ENCODE results near the gene SINHCAF.

SINHCAF gene

DNA sequence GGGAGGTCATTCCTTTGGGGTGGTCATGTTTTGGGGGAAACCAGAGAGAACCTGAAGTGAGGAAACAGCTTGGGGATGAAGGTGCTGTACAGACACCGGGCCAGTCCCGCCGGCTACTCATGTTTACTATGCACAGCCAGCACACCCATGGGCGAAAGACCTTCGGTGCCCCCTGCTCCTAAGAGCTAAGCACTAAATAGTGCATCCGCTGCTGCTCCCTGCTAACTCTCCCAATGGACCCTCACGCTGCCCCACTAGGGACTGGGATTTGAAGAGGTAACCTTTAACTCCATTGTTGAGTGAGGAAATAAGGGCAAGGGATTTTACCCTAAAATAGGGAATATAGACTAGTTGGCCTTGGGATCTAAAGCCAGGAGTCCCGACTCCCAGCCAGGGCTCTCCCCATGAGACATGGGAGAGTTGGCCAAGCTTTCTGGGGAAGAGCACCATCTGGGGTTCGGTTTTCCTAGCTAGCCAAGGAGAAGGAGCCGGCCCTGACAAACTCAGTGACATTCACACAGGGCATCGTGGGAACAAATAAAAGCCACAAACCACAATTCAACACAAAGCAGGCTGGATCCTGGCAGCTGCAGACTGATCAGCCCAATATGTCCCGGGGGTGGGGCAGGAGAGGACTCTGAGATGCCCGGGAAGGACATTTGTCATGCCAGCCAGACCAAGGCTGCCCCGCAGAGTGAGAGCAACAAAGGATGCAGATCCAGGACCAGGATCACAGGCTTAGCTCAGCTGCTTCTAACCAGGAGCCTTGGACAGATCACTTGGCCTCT, 91.7 kb downstream of the SINHCAF start:
- no peaks in the 10 kb centered on the region for H4K20me1 ChIP-seq (ENCODE audit: insufficient read depth, low read length)
- H3K4me1 ChIP-seq (ENCODE audit: insufficient read depth, low read length, severe bottlenecking): no peaks in the 10 kb centered on the region
- no peaks in the 10 kb centered on the region for H3K9me2 ChIP-seq (ENCODE audit: low read depth, low read length)
- TF ChIP-seq EZH2 (IDR thresholded peaks at IDR 0.05; ENCODE audit: borderline replicate concordance, low read length): no peak
- TF ChIP-seq, protein P1, sequence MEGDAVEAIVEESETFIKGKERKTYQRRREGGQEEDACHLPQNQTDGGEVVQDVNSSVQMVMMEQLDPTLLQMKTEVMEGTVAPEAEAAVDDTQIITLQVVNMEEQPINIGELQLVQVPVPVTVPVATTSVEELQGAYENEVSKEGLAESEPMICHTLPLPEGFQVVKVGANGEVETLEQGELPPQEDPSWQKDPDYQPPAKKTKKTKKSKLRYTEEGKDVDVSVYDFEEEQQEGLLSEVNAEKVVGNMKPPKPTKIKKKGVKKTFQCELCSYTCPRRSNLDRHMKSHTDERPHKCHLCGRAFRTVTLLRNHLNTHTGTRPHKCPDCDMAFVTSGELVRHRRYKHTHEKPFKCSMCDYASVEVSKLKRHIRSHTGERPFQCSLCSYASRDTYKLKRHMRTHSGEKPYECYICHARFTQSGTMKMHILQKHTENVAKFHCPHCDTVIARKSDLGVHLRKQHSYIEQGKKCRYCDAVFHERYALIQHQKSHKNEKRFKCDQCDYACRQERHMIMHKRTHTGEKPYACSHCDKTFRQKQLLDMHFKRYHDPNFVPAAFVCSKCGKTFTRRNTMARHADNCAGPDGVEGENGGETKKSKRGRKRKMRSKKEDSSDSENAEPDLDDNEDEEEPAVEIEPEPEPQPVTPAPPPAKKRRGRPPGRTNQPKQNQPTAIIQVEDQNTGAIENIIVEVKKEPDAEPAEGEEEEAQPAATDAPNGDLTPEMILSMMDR (IDR thresholded peaks at IDR 0.05; ENCODE audit: low read length): no peak
- H3K4me2 ChIP-seq (ENCODE audit: low read length): no peak overlapping the region
- H2AFZ ChIP-seq (ENCODE audit: low read length): no peak overlapping the region
- no peaks in the 10 kb centered on the region for H3K9me3 ChIP-seq (ENCODE audit: low read length)
- H3K27ac ChIP-seq (ENCODE audit: low read depth, low read length, poor library complexity, severe bottlenecking): no peak overlapping the region
- H3K79me2 ChIP-seq (ENCODE audit: insufficient read depth, low read length): no peaks in the 10 kb centered on the region
- H3F3A ChIP-seq (ENCODE audit: insufficient read depth, low read length): no peaks in the 10 kb centered on the region
- no peaks in the 10 kb centered on the region for H3K36me3 ChIP-seq (ENCODE audit: insufficient read depth, low read length)
- no peak overlapping the region for H3K9ac ChIP-seq (ENCODE audit: low read length)
- H3K27me3 ChIP-seq (ENCODE audit: insufficient read depth, low read length): peaks cover 9% of the 10 kb centered on the region
- H3K4me3 ChIP-seq (ENCODE audit: low read depth, low read length, poor library complexity, severe bottlenecking): no peak overlapping the region

- TF ChIP-seq, protein P1 (IDR thresholded peaks at IDR 0.05; ENCODE audit: low read length): no peak
- no peak for TF ChIP-seq EZH2 (IDR thresholded peaks at IDR 0.05; ENCODE audit: borderline replicate concordance, low read length)
- H2AFZ ChIP-seq (ENCODE audit: low read length): no peak overlapping the region
- H3K9me2 ChIP-seq (ENCODE audit: low read depth, low read length): no peaks in the 10 kb centered on the region
- H3K4me2 ChIP-seq (ENCODE audit: low read length): no peak overlapping the region
- no peaks in the 10 kb centered on the region for H3K79me2 ChIP-seq (ENCODE audit: insufficient read depth, low read length)
- H3K9me3 ChIP-seq (ENCODE audit: low read length): no peaks in the 10 kb centered on the region
- no peak overlapping the region for H3K4me3 ChIP-seq (ENCODE audit: low read depth, low read length, poor library complexity, severe bottlenecking)
- no peaks in the 10 kb centered on the region for H3K36me3 ChIP-seq (ENCODE audit: insufficient read depth, low read length)
- H3K9ac ChIP-seq (ENCODE audit: low read length): no peak overlapping the region
- H3K4me1 ChIP-seq (ENCODE audit: insufficient read depth, low read length, severe bottlenecking): no peaks in the 10 kb centered on the region
- no peak overlapping the region for H3K27ac ChIP-seq (ENCODE audit: low read depth, low read length, poor library complexity, severe bottlenecking)
- no peaks in the 10 kb centered on the region for H3F3A ChIP-seq (ENCODE audit: insufficient read depth, low read length)
- H3K27me3 ChIP-seq (ENCODE audit: insufficient read depth, low read length): peaks cover 9% of the 10 kb centered on the region
- no peaks in the 10 kb centered on the region for H4K20me1 ChIP-seq (ENCODE audit: insufficient read depth, low read length)
These were observed 92.8 kb downstream of the SINHCAF start for GRCh38 chr12:31233061-31233730.

- Histone ChIP-seq H3K27ac (ENCODE audit: low read depth, low read length, poor library complexity, severe bottlenecking) (no peak overlapping the region), H3K4me1 (ENCODE audit: insufficient read depth, low read length, severe bottlenecking) (no peaks in the 10 kb centered on the region), H3K36me3 (ENCODE audit: insufficient read depth, low read length) (no peaks in the 10 kb centered on the region), H2AFZ (ENCODE audit: low read length) (no peak overlapping the region), H3K4me2 (ENCODE audit: low read length) (no peak overlapping the region), H4K20me1 (ENCODE audit: insufficient read depth, low read length) (no peaks in the 10 kb centered on the region), H3F3A (ENCODE audit: insufficient read depth, low read length) (no peaks in the 10 kb centered on the region), H3K27me3 (ENCODE audit: insufficient read depth, low read length) (peaks cover 9% of the 10 kb centered on the region), H3K4me3 (ENCODE audit: low read depth, low read length, poor library complexity, severe bottlenecking) (no peak overlapping the region), H3K79me2 (ENCODE audit: insufficient read depth, low read length) (no peaks in the 10 kb centered on the region), H3K9me3 (ENCODE audit: low read length) (no peaks in the 10 kb centered on the region), H3K9me2 (ENCODE audit: low read depth, low read length) (no peaks in the 10 kb centered on the region), H3K9ac (ENCODE audit: low read length) (no peak overlapping the region)
- no peak for TF ChIP-seq EZH2 (IDR thresholded peaks at IDR 0.05; ENCODE audit: borderline replicate concordance, low read length)
- TF ChIP-seq, protein P1 (IDR thresholded peaks at IDR 0.05; ENCODE audit: low read length): no peak
These were observed 93.5 kb downstream of the SINHCAF start for GRCh38 chr12:31232361-31232965.
